ENCODE results near the gene YWHAB.

Gene YWHAB

DNA sequence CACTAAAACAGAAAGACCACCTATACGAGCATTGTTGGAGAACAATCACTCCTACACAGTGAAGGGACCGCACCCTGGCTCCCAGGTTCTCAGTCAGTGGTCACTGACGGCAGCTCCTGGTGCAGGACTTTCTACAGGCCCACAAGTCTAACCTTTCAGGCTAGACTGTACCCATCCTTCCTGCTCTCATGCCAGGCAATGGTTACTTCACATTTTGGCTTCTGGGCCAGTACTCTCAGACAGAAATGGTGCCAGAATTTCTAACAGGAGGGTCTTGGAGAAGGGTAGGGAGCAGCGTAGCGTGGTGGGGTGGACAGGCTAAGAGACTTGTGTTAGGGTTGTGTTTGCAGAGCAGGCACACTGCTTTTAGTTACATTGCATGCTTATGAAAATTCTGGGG lies 62.6 kb downstream of the YWHAB start:
- H3K4me3 ChIP-seq (ENCODE audit: low read depth, low read length) = no peak overlapping the region
- DNase-seq (ENCODE audit: low read depth) = no peak
- TF ChIP-seq, protein P1, sequence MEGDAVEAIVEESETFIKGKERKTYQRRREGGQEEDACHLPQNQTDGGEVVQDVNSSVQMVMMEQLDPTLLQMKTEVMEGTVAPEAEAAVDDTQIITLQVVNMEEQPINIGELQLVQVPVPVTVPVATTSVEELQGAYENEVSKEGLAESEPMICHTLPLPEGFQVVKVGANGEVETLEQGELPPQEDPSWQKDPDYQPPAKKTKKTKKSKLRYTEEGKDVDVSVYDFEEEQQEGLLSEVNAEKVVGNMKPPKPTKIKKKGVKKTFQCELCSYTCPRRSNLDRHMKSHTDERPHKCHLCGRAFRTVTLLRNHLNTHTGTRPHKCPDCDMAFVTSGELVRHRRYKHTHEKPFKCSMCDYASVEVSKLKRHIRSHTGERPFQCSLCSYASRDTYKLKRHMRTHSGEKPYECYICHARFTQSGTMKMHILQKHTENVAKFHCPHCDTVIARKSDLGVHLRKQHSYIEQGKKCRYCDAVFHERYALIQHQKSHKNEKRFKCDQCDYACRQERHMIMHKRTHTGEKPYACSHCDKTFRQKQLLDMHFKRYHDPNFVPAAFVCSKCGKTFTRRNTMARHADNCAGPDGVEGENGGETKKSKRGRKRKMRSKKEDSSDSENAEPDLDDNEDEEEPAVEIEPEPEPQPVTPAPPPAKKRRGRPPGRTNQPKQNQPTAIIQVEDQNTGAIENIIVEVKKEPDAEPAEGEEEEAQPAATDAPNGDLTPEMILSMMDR (IDR thresholded peaks at IDR 0.05; ENCODE audit: low read depth, low read length, missing control alignments) = no peak

DNA sequence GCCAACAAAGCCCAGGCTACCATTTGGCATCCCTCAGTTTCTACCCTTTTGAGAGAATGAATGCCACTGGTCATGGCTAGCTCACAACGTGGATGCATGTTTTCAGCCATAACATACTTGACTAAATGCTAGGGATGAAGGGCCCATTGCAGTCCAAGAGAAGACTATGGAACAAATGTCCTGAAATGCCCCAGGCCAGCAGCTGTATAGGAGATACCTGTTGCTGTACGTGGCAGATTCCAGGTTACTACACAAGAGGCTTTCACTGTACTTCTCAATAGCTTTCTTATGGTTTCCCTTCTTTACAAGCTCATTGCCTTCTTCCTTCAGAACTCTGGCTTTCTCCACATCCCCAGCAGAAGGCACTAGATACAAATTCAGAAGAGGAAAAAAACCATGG lies 63.0 kb downstream of the YWHAB start:
- no peak overlapping the region for H3K4me3 ChIP-seq (ENCODE audit: low read depth, low read length)

DNA sequence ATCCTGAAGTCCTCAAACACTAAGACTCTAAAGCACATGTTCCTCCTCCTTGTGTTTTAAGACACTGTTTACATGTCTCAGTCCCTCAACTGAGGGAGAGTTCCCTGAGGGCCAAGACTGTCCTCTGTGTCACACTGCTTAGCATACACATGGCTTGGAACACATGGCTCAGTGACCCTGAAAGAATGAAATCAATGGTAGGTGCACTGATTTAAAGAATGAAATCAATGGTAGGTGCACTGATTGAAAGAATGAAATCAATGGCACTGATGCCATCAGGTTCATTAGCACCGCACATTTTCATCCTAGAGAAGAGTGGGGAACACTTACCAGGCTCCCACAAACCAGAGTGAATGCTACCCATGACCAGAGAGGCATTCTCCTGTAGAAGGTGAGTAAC lies 64.9 kb downstream of the YWHAB start:
- H3K4me3 ChIP-seq (ENCODE audit: low read depth, low read length) = no peak overlapping the region

More for the DNA sequence above, 63.0 kb downstream of the YWHAB start:
- DNase-seq (ENCODE audit: low read depth) = no peak
- TF ChIP-seq, protein P1 (IDR thresholded peaks at IDR 0.05; ENCODE audit: low read depth, low read length, missing control alignments) = no peak

GRCh38 chr20:44952731-44953130 lies 67.2 kb downstream of the YWHAB start:
- DNase-seq (ENCODE audit: low read depth) = no peak
- TF ChIP-seq, protein P1 (IDR thresholded peaks at IDR 0.05; ENCODE audit: low read depth, low read length, missing control alignments) = no peak
- H3K4me3 ChIP-seq (ENCODE audit: low read depth, low read length) = no peak overlapping the region

More for the DNA sequence above, 64.9 kb downstream of the YWHAB start:
- TF ChIP-seq, protein P1 (IDR thresholded peaks at IDR 0.05; ENCODE audit: low read depth, low read length, missing control alignments) = no peak
- DNase-seq (ENCODE audit: low read depth) = no peak

DNA sequence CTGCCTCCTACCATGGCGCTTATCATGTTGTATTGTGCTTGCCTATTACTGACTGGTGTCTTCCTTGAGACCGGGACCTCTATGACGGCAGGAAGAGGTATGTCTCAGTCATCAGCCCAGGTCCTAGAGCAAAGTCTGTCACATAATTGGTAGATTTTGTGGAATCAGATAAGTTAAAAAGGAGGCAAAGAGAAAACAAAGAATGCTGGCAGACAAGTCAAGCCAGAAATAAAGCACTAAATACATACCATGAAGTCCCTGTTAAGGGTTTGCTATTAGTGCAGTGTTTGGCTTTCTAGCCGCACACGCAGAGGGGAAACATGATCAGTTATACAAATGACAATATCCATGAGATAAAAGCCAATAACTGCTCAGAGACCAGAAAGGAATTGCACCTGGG lies 68.7 kb downstream of the YWHAB start:
- DNase-seq (ENCODE audit: low read depth) = no peak
- TF ChIP-seq, protein P1 (IDR thresholded peaks at IDR 0.05; ENCODE audit: low read depth, low read length, missing control alignments) = no peak
- H3K4me3 ChIP-seq (ENCODE audit: low read depth, low read length) = no peak overlapping the region

- H3K4me3 ChIP-seq (ENCODE audit: low read depth, low read length) = no peak overlapping the region
- TF ChIP-seq, protein P1 (IDR thresholded peaks at IDR 0.05; ENCODE audit: low read depth, low read length, missing control alignments) = no peak
Observed at GRCh38 chr20:44955270-44955669, 69.8 kb downstream of the YWHAB start.

GRCh38 chr20:44956410-44956809 lies 70.9 kb downstream of the YWHAB start:
- no peak for DNase-seq (ENCODE audit: low read depth)
- TF ChIP-seq, protein P1 (IDR thresholded peaks at IDR 0.05; ENCODE audit: low read depth, low read length, missing control alignments) = no peak
- no peak overlapping the region for H3K4me3 ChIP-seq (ENCODE audit: low read depth, low read length)

More at GRCh38 chr20:44955270-44955669, 69.8 kb downstream of the YWHAB start:
- DNase-seq (ENCODE audit: low read depth) = no peak
